ENCODE measurements around the gene EFNB3. TPM values are rescaled to one million over a fixed set of nuclear protein-coding genes. Genes with fewer than 3 reads are reported as not detected.

The EFNB3 gene
- total RNA-seq, 3 donors from 2014 or later: 0.31 to 1.3 (median 0.35) TPM

GRCh38 chr17:7688808-7689316, 16.1 kb upstream of the EFNB3 start:
- DNase-seq (no peak), ATAC-seq (no peak)
- Histone ChIP-seq H3K4me3 (peak overlapping the region; percentile 33), H3K9me3 (no peaks in the 10 kb centered on the region), H3K36me3 (ENCODE audit: low read depth) (no peaks in the 10 kb centered on the region), H3K4me1 (ENCODE audit: low read depth) (peaks cover 23% of the 10 kb centered on the region)
- intact Hi-C loops (cut with DNase I, micrococcal nuclease): loop anchor here in 1 of 2 donors (10.0 kb wide), 1 partner anchor 54 kb away; the partner anchor contains the start of gene SHBG
- no peak for TF ChIP-seq CTCF (IDR thresholded peaks at IDR 0.05)

- ATAC-seq (no peak), DNase-seq (no peak)
- Histone ChIP-seq H3K36me3 (ENCODE audit: low read depth) (no peaks in the 10 kb centered on the region), H3K9me3 (no peaks in the 10 kb centered on the region), H3K4me1 (ENCODE audit: low read depth) (no peaks in the 10 kb centered on the region), H3K4me3 (no peak overlapping the region)
- intact Hi-C loops (cut with DNase I, micrococcal nuclease): no loop called here
- TF ChIP-seq CTCF (IDR thresholded peaks at IDR 0.05): no peak
Measured at GRCh38 chr17:7695586-7695985, 9.4 kb upstream of the EFNB3 start.

GRCh38 chr17:7697828-7698588, 7.0 kb upstream of the EFNB3 start:
- TF ChIP-seq CTCF (IDR thresholded peaks at IDR 0.05): no peak
- Histone ChIP-seq H3K36me3 (ENCODE audit: low read depth) (no peaks in the 10 kb centered on the region), H3K4me1 (ENCODE audit: low read depth) (no peaks in the 10 kb centered on the region), H3K9me3 (no peaks in the 10 kb centered on the region), H3K4me3 (no peak overlapping the region)
- no peak for DNase-seq
- no peak for ATAC-seq
- intact Hi-C loops (cut with DNase I, micrococcal nuclease): no loop called here

GRCh38 chr17:7700510-7700909, 4.5 kb upstream of the EFNB3 start:
- peaks cover 4% of the 10 kb centered on the region for H3K4me1 ChIP-seq (ENCODE audit: low read depth)
- intact Hi-C loops (cut with DNase I, micrococcal nuclease): no loop called here

GRCh38 chr17:7701681-7702080, 3.3 kb upstream of the EFNB3 start:
- Histone ChIP-seq H3K4me3 (no peak overlapping the region), H3K9me3 (no peaks in the 10 kb centered on the region), H3K4me1 (ENCODE audit: low read depth) (peaks cover 4% of the 10 kb centered on the region), H3K36me3 (ENCODE audit: low read depth) (no peaks in the 10 kb centered on the region)
- no peak for ATAC-seq
- no peak for TF ChIP-seq CTCF (IDR thresholded peaks at IDR 0.05)
- intact Hi-C loops (cut with DNase I, micrococcal nuclease): no loop called here
- DNase-seq: no peak

More at GRCh38 chr17:7700510-7700909, 4.5 kb upstream of the EFNB3 start:
- DNase-seq (no peak), ATAC-seq (no peak)
- Histone ChIP-seq H3K9me3 (no peaks in the 10 kb centered on the region), H3K36me3 (ENCODE audit: low read depth) (no peaks in the 10 kb centered on the region), H3K4me3 (no peak overlapping the region)
- TF ChIP-seq CTCF (IDR thresholded peaks at IDR 0.05): no peak

All from mucosa of descending colon (tissue), 3 donors.